Measurements from ENCODE around the gene ARRDC4. TPM values are rescaled to one million over a fixed set of nuclear protein-coding genes. Genes with fewer than 3 reads are reported as not detected.

Gene ARRDC4
- polyA plus RNA-seq, 3 donors = 13.0 to 40.5 (median 19.0) TPM

- no peaks in the 10 kb centered on the region for H3K36me3 ChIP-seq (replicated peaks in 1 of 2; ENCODE audit: control insufficient read depth in 1 of 2, insufficient read depth in 2 of 2, low read length in 2 of 2)
- H3K4me2 ChIP-seq (replicated peaks; ENCODE audit: extremely low read depth, low read length, poor library complexity, severe bottlenecking) = no peak overlapping the region
- H3K27ac Mint-ChIP-seq = no peak overlapping the region
- intact Hi-C loops (cut with micrococcal nuclease) = loop anchor here in 1 of 2 donors (10.0 kb wide), 1 partner anchor 67 kb away; no protein-coding TSS in a partner anchor
- H3K36me3 Mint-ChIP-seq = no peaks in the 10 kb centered on the region
- no peaks in the 10 kb centered on the region for H3K9me3 ChIP-seq (replicated peaks in 1 of 2; ENCODE audit: control insufficient read depth in 1 of 2, insufficient read depth in 1 of 2, low read length in 2 of 2)
- no peak for DNase-seq
- H3K9ac ChIP-seq (ENCODE audit: insufficient read depth, low read length, poor library complexity, severe bottlenecking) = no peak overlapping the region
- H3K4me1 Mint-ChIP-seq = no peaks in the 10 kb centered on the region
- peaks cover 0 to 3% (median 0%) of the 10 kb centered on the region in 7 donors for H3K9me3 Mint-ChIP-seq
- H2AFZ ChIP-seq (ENCODE audit: insufficient read depth, low read depth, low read length, poor library complexity, severe bottlenecking) = no peak overlapping the region
- no peak overlapping the region for H3K27ac ChIP-seq (ENCODE audit: low read depth in 1 of 2, low read length in 2 of 2)
- no peaks in the 10 kb centered on the region for H4K20me1 ChIP-seq (ENCODE audit: insufficient read depth, low read length)
- WGBS (ENCODE audit: insufficient coverage) = 99% methylated on average over 10 of the region's 10 CpGs
- H3K4me3 ChIP-seq (replicated peaks in 1 of 3; ENCODE audit: low read depth in 2 of 3, low read length in 3 of 3) = no peak overlapping the region
- H3K4me1 ChIP-seq (ENCODE audit: control insufficient read depth in 1 of 2, insufficient read depth in 2 of 2, low read length in 2 of 2) = no peaks in the 10 kb centered on the region
- no peaks in the 10 kb centered on the region for H3K79me2 ChIP-seq (ENCODE audit: insufficient read depth, low read length)
- no peak for TF ChIP-seq CTCF (IDR thresholded peaks at IDR 0.05)
- H3K27me3 ChIP-seq (ENCODE audit: control insufficient read depth in 2 of 2, insufficient read depth in 2 of 2, low read length in 2 of 2) = no peaks in the 10 kb centered on the region
- no peaks in the 10 kb centered on the region for H3K27me3 Mint-ChIP-seq (ENCODE audit: low read depth in 3 of 3)
- H3K4me3 Mint-ChIP-seq = no peak overlapping the region
Measured at GRCh38 chr15:98001663-98002194, 41.2 kb downstream of the ARRDC4 start.

- H3K9me3 ChIP-seq (replicated peaks in 1 of 2; ENCODE audit: control insufficient read depth in 1 of 2, insufficient read depth in 1 of 2, low read length in 2 of 2) = no peaks in the 10 kb centered on the region
- H3K27me3 ChIP-seq (ENCODE audit: control insufficient read depth in 2 of 2, insufficient read depth in 2 of 2, low read length in 2 of 2) = no peaks in the 10 kb centered on the region
- H3K4me2 ChIP-seq (replicated peaks; ENCODE audit: extremely low read depth, low read length, poor library complexity, severe bottlenecking) = no peak overlapping the region
- no peak for TF ChIP-seq CTCF (IDR thresholded peaks at IDR 0.05)
- H2AFZ ChIP-seq (ENCODE audit: insufficient read depth, low read depth, low read length, poor library complexity, severe bottlenecking) = no peak overlapping the region
- H3K9ac ChIP-seq (ENCODE audit: insufficient read depth, low read length, poor library complexity, severe bottlenecking) = no peak overlapping the region
- H4K20me1 ChIP-seq (ENCODE audit: insufficient read depth, low read length) = no peaks in the 10 kb centered on the region
- no peaks in the 10 kb centered on the region for H3K4me1 ChIP-seq (ENCODE audit: control insufficient read depth in 1 of 2, insufficient read depth in 2 of 2, low read length in 2 of 2)
- Mint-ChIP-seq H3K4me3 (no peak overlapping the region), H3K9me3 (peaks cover 0 to 3% (median 0%) of the 10 kb centered on the region in 7 donors), H3K27me3 (ENCODE audit: low read depth in 3 of 3) (peaks cover 0 to 2% (median 0%) of the 10 kb centered on the region in 3 donors), H3K36me3 (no peaks in the 10 kb centered on the region), H3K4me1 (no peaks in the 10 kb centered on the region), H3K27ac (no peak overlapping the region)
- no peak overlapping the region for H3K27ac ChIP-seq (ENCODE audit: low read depth in 1 of 2, low read length in 2 of 2)
- 100% methylated on average over 3 of the region's 3 CpGs for WGBS (ENCODE audit: insufficient coverage)
- H3K79me2 ChIP-seq (ENCODE audit: insufficient read depth, low read length) = no peaks in the 10 kb centered on the region
- H3K36me3 ChIP-seq (replicated peaks in 1 of 2; ENCODE audit: control insufficient read depth in 1 of 2, insufficient read depth in 2 of 2, low read length in 2 of 2) = no peaks in the 10 kb centered on the region
- H3K4me3 ChIP-seq (replicated peaks in 1 of 3; ENCODE audit: low read depth in 2 of 3, low read length in 3 of 3) = no peak overlapping the region
- DNase-seq = no peak
- intact Hi-C loops (cut with micrococcal nuclease) = loop anchor here in 1 of 2 donors (10.0 kb wide), 1 partner anchor 68 kb away; no protein-coding TSS in a partner anchor
Measured at GRCh38 chr15:98002419-98002818, 41.9 kb downstream of the ARRDC4 start.
